KG1 (cell line): ENCODE results near the gene IPO13.

Source experiments
- DNase-seq: peaks from one replicate; lab custom pipeline; 2025; lab: John Stamatoyannopoulos, UW

IPO13 gene

GRCh38 chr1:44012404-44012803, 65.7 kb downstream of the IPO13 start:
- no peak for DNase-seq

GRCh38 chr1:44012941-44013609, 66.3 kb downstream of the IPO13 start:
- DNase-seq: no peak

DNA sequence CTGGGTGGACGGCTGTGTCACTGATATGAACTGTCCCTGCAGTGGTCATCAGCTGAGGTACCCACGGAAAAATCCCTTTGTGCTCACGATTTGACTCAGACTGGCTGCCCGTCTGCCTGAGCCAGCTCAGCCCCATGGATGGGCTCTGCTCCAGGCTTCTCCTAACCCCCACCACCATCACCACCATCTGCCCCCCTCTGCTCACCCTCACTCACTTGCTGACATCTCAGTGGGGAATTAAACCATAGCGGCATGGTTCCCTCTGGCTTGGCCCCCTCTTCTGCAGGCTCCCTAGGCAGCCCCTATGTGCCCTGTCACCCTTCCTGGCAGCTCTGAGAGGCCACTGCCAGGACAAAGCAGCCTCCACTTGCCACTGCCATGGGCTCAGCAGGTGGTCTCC, 67.2 kb downstream of the IPO13 start:
- DNase-seq: no peak

DNA sequence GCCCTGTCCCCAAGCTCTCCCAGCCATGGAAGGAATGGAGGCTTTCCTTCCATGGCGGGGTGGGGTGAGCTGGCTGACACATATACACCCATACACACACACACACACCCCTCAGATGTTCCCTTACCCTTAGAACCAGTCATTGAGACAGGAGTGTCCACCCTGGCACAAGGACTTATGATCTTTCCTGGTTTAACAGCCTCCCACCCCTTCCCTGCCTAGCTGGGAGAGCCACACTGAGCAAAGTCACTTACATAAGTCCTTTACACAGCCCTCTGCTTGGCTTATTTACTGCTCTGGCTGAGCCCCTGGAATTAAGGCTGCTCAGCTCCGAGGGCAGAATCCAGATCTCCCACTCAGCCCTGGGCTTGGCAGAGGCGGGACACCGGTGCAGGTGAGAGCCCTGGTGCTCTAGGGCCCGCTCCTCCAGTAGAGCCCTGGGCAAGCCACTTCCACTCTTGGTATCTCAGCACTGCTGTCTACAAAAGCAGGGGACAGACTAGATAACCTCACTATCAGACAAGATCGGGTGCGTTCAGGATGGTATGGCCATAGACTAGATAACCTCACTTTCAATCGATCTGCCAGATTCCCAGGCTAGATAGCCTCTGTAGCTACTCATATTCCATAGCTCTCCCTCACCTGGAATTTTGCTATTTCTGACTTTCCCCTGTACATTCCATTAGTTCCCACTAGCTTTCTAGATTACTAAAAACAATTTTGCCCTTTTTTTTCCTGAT, 67.8 kb downstream of the IPO13 start:
- no peak for DNase-seq

DNA sequence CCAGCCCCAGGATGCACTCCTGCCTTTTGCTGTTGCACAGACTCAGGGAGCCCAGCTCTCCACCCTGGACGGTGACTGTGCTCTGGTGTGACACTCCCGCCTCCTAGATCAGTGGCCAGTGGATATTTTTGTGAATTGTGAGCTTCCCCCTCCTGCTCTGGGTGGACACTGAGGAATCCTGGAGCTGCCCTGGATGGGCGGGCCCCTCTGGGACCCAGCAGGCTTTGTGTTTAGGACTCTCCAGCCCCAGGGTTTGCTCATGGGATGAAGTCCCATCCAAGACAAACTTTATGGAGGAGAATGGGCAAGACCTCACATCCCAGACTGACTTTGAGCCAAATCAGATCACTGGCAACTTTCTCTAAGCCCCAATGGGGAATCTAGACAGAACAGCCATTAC, 68.5 kb downstream of the IPO13 start:
- no peak for DNase-seq

- DNase-seq: no peak
Measured at GRCh38 chr1:44016041-44016889, 69.5 kb downstream of the IPO13 start.

GRCh38 chr1:44016890-44017400, 70.2 kb downstream of the IPO13 start:
- no peak for DNase-seq
